Measurements from ENCODE around the gene ENGASE.

The ENGASE gene

GRCh38 chr17:79048826-79049755, 25.5 kb upstream of the ENGASE start:
- H3K4me3 ChIP-seq (ENCODE audit: low read depth, low read length) = no peak overlapping the region
- no peak for TF ChIP-seq CTCF (IDR thresholded peaks at IDR 0.05; ENCODE audit: low read depth, low read length)

GRCh38 chr17:79049821-79050220, 24.8 kb upstream of the ENGASE start:
- no peak for TF ChIP-seq CTCF (IDR thresholded peaks at IDR 0.05; ENCODE audit: low read depth, low read length)
- no peak overlapping the region for H3K4me3 ChIP-seq (ENCODE audit: low read depth, low read length)

GRCh38 chr17:79050551-79050950, 24.1 kb upstream of the ENGASE start:
- no peak overlapping the region for H3K4me3 ChIP-seq (ENCODE audit: low read depth, low read length)
- TF ChIP-seq CTCF (IDR thresholded peaks at IDR 0.05; ENCODE audit: low read depth, low read length) = no peak

GRCh38 chr17:79051306-79051705, 23.3 kb upstream of the ENGASE start:
- no peak for TF ChIP-seq CTCF (IDR thresholded peaks at IDR 0.05; ENCODE audit: low read depth, low read length)
- no peak overlapping the region for H3K4me3 ChIP-seq (ENCODE audit: low read depth, low read length)

- no peak for TF ChIP-seq CTCF (IDR thresholded peaks at IDR 0.05; ENCODE audit: low read depth, low read length)
Observed at GRCh38 chr17:79052131-79052530, 22.5 kb upstream of the ENGASE start.

GRCh38 chr17:79053251-79053925, 21.2 kb upstream of the ENGASE start:
- no peak for TF ChIP-seq CTCF (IDR thresholded peaks at IDR 0.05; ENCODE audit: low read depth, low read length)
- no peak overlapping the region for H3K4me3 ChIP-seq (ENCODE audit: low read depth, low read length)

More at GRCh38 chr17:79052131-79052530, 22.5 kb upstream of the ENGASE start:
- H3K4me3 ChIP-seq (ENCODE audit: low read depth, low read length) = no peak overlapping the region
